B cell (primary cell): Measurements from ENCODE around the gene CCDC68. TPM values are rescaled to one million over a fixed set of nuclear protein-coding genes. Genes with fewer than 3 reads are reported as not detected.

Experiments
- ATAC-seq: fragments of 200-7000 bp; cut with Tn5 transposase; one replicate; pipeline ENCODE4 v1.10.0; 2021; ENCODE audit warnings: low read depth, mild to moderate bottlenecking, moderate number of reproducible peaks, moderate library complexity
- CTCF ChIA-PET: fragments of 350-600 bp; sonication (Branson Sonifier 250); formaldehyde crosslinking; loops from one replicate; lab custom pipeline; 2021; ENCODE audit warnings: antibody characterized with exemption, inconsistent platforms; lab: Charles Lee
- POLR2A ChIA-PET: fragments of 350-600 bp; sonication (Branson Sonifier 250); formaldehyde crosslinking; loops from one replicate; lab custom pipeline; 2021; ENCODE audit warnings: antibody characterized with exemption; lab: Charles Lee
- DNase-seq: peaks from one replicate; pipeline ENCODE4 v3.0.0; 2013
- H2AFZ ChIP-seq: 2 replicates; pipeline ENCODE4 v1.6.1; 2012; ENCODE audit warnings: mild to moderate bottlenecking, low read depth, low read length; ENCODE audit not compliant: insufficient read depth, poor library complexity, severe bottlenecking
- H3K27ac ChIP-seq, 2 donors: 1 replicate in 1 of 2; 2 replicates in 1 of 2; pipeline ENCODE4 v1.5.1; 2012 to 2013; ENCODE audit warnings: low read length in 2 of 2, mild to moderate bottlenecking in 2 of 2, moderate library complexity in 1 of 2
- H3K27me3 ChIP-seq, 4 experiments: fragments of 200-600 bp in 1 of 4; sonication (generic) in 1 of 4; replicated peaks in 1 of 4; 1 replicate in 2 of 4; 2 replicates in 2 of 4; pipeline versions ENCODE4 v1.6.1 to v1.7.0; 2013 to 2016; ENCODE audit warnings: low read length in 3 of 4, mild to moderate bottlenecking in 2 of 4, mixed read lengths in 1 of 4, moderate library complexity in 1 of 4; ENCODE audit not compliant: insufficient read depth in 4 of 4, control insufficient read depth in 3 of 4; ENCODE audit errors: control extremely low read depth in 1 of 4
- H3K36me3 ChIP-seq, 2 experiments: replicated peaks in 1 of 2; 1 replicate in 1 of 2; 2 replicates in 1 of 2; pipeline versions ENCODE4 v1.6.1 to v1.7.1; 2013; ENCODE audit warnings: low read length in 1 of 2; ENCODE audit not compliant: insufficient read depth in 2 of 2, control insufficient read depth in 1 of 2; ENCODE audit errors: control extremely low read depth in 1 of 2, extremely low read depth in 1 of 2
- H3K4me1 ChIP-seq, 2 donors: fragments of 200-600 bp in 1 of 2; sonication (generic) in 1 of 2; 1 replicate in 1 of 2; 2 replicates in 1 of 2; pipeline versions ENCODE4 v1.5.1 to v1.6.1; 2013 to 2017; ENCODE audit warnings: low read length in 2 of 2; ENCODE audit not compliant: control insufficient read depth in 2 of 2, insufficient read depth in 2 of 2
- H3K4me2 ChIP-seq: replicated peaks from 2 replicates; pipeline ENCODE3; 2012; ENCODE audit warnings: mild to moderate bottlenecking, low read depth, low read length; ENCODE audit not compliant: poor library complexity, severe bottlenecking
- H3K4me3 ChIP-seq, 5 experiments: fragments of 200-600 bp in 1 of 5; sonication (generic) in 1 of 5; 1 replicate in 3 of 5; 2 replicates in 2 of 5; pipeline versions ENCODE4 v1.5.1 to v1.7.0; 2011 to 2016; ENCODE audit warnings: low read length in 4 of 5, mild to moderate bottlenecking in 4 of 5, low read depth in 2 of 5, control low read depth in 1 of 5, moderate library complexity in 1 of 5; ENCODE audit not compliant: insufficient read depth in 1 of 5; ENCODE audit errors: control extremely low read depth in 1 of 5, extremely low read depth in 1 of 5
- H3K79me2 ChIP-seq: fragments of 200-600 bp; sonication (generic); one replicate; pipeline ENCODE4 v1.6.0; 2016; ENCODE audit warnings: low read length; ENCODE audit not compliant: control insufficient read depth, insufficient read depth
- H3K9ac ChIP-seq: fragments of 200-600 bp; sonication (generic); 2 replicates; pipeline ENCODE4 v1.6.1; 2017; ENCODE audit warnings: mild to moderate bottlenecking, low read length, moderate library complexity
- H3K9me3 ChIP-seq, 3 donors: one replicate each; pipeline versions ENCODE4 v1.6.1 to v1.7.1; 2013; ENCODE audit warnings: low read length in 2 of 3; ENCODE audit not compliant: control insufficient read depth in 2 of 3, insufficient read depth in 1 of 3; ENCODE audit errors: control extremely low read depth in 1 of 3
- H4K20me1 ChIP-seq: 2 replicates; pipeline ENCODE4 v1.6.0; 2012; ENCODE audit warnings: mild to moderate bottlenecking, low read length; ENCODE audit not compliant: insufficient read depth, control insufficient read depth, poor library complexity, severe bottlenecking
- H3K27ac Mint-ChIP-seq: one replicate; pipeline ENCODE4 v1.8.0; 2021; ENCODE audit warnings: mixed read lengths
- H3K27me3 Mint-ChIP-seq: one replicate; pipeline ENCODE4 v1.8.0; 2021; ENCODE audit warnings: mixed read lengths
- H3K4me1 Mint-ChIP-seq: one replicate; pipeline ENCODE4 v1.8.0; 2021; ENCODE audit warnings: mixed read lengths
- H3K4me3 Mint-ChIP-seq: one replicate; pipeline ENCODE4 v1.8.0; 2021; ENCODE audit warnings: mixed read lengths
- H3K9me3 Mint-ChIP-seq: one replicate; pipeline ENCODE4 v1.8.0; 2022; ENCODE audit warnings: mixed read lengths; ENCODE audit not compliant: insufficient read depth
- CTCF ChIP-seq: fragments of 200-600 bp; IDR thresholded peaks from one replicate; pipeline ENCODE4 v1.8.0; 2022; ENCODE audit warnings: antibody characterized with exemption, mild to moderate bottlenecking
- EZH2 ChIP-seq: IDR thresholded peaks from 2 replicates; pipeline ENCODE4 v1.6.1; 2012; ENCODE audit warnings: borderline replicate concordance, low read depth, mild to moderate bottlenecking, moderate library complexity, low read length; ENCODE audit not compliant: insufficient read depth, poor library complexity, severe bottlenecking
- WGBS: methylation state at CpG from one replicate; pipeline ENCODE4 v1.1.5; 2013; ENCODE audit warnings: missing lambda C conversion rate; ENCODE audit not compliant: insufficient coverage; 5-methylcytosine and 5-hydroxymethylcytosine counted together
- intact Hi-C: fragments of 100-400 bp; cut with micrococcal nuclease; formaldehyde crosslinking; loops from one replicate; pipeline ENCODE4 v1.10.0; 2022
- polyA plus RNA-seq: library from polyadenylated mRNA; depleted of rRNA; stranded (reverse); fragments of >200 nt; gene quantifications from 2 replicates; pipeline ENCODE4 v1.2.3, GENCODE V29; 2012
- total RNA-seq, 2 donors: library from RNA; stranded (reverse); fragments of 120-200 nt in 1 of 2; gene quantifications; 1 replicate in 1 of 2; 2 replicates in 1 of 2; pipeline versions ENCODE4 v1.2.3 to v1.2.4, GENCODE V29; 2013 to 2022

CCDC68 gene
- total and polyA plus RNA-seq, 2 donors (not counting 1 experiment from before 2014, with no cell fraction given): 0.01 to 0.32 TPM

GRCh38 chr18:55007602-55008001, 48.3 kb upstream of the CCDC68 start:
- Histone ChIP-seq H2AFZ (no peak overlapping the region), H3K27ac (no peak overlapping the region), H3K9me3 (no peaks in the 10 kb centered on the region), H3K79me2 (no peaks in the 10 kb centered on the region), H3K9ac (no peak overlapping the region), H3K27me3 (peaks cover 0 to 4% (median 0%) of the 10 kb centered on the region in 4 experiments), H3K36me3 (no peaks in the 10 kb centered on the region), H3K4me1 (no peaks in the 10 kb centered on the region), H3K4me3 (no peak overlapping the region), H3K4me2 (no peak overlapping the region), H4K20me1 (no peaks in the 10 kb centered on the region)
- DNase-seq: no peak
- H3K4me3 Mint-ChIP-seq: no peak overlapping the region
- intact Hi-C loops: no loop called here
- H3K27me3 Mint-ChIP-seq: peaks cover 3% of the 10 kb centered on the region
- H3K4me1 Mint-ChIP-seq: no peaks in the 10 kb centered on the region
- ATAC-seq: no peak
- POLR2A ChIA-PET: no interaction called here
- CTCF ChIA-PET: no interaction called here
- TF ChIP-seq EZH2: no peak
- no peak for TF ChIP-seq CTCF
- WGBS: 100% methylated on average over 1 of the region's 4 CpGs
- no peaks in the 10 kb centered on the region for H3K9me3 Mint-ChIP-seq
- H3K27ac Mint-ChIP-seq: no peak overlapping the region

GRCh38 chr18:55003695-55004094, 44.4 kb upstream of the CCDC68 start:
- Histone ChIP-seq H3K79me2 (no peaks in the 10 kb centered on the region), H3K36me3 (no peaks in the 10 kb centered on the region), H3K27me3 (no peaks in the 10 kb centered on the region), H2AFZ (no peak overlapping the region), H3K9ac (no peak overlapping the region), H3K27ac (no peak overlapping the region), H3K9me3 (no peaks in the 10 kb centered on the region), H4K20me1 (no peaks in the 10 kb centered on the region), H3K4me1 (no peaks in the 10 kb centered on the region), H3K4me3 (no peak overlapping the region), H3K4me2 (no peak overlapping the region)
- Mint-ChIP-seq H3K27me3 (peaks cover 3% of the 10 kb centered on the region), H3K27ac (no peak overlapping the region), H3K4me3 (no peak overlapping the region), H3K4me1 (no peaks in the 10 kb centered on the region), H3K9me3 (no peaks in the 10 kb centered on the region)
- TF ChIP-seq EZH2 (no peak), CTCF (no peak)
- 87% methylated on average over 3 of the region's 5 CpGs for WGBS
- ChIA-PET CTCF (no interaction called here), POLR2A (no interaction called here)
- intact Hi-C loops: no loop called here
- no peak for ATAC-seq
- no peak for DNase-seq
